Body of pancreas (tissue), 4 donors: ENCODE data around the gene PAPSS1.

ENCODE experiments used
- POLR2A ChIP-seq, 3 donors: fragments of 450-650 bp; IDR thresholded peaks; one replicate each; pipeline ENCODE4 v1.6.1; 2016; ENCODE audit warnings: antibody characterized with exemption in 3 of 3, mild to moderate bottlenecking in 2 of 3
- TF ChIP-seq, protein P1 (sequence below), 7 experiments: fragments of 450-650 bp in 4 of 7; fragments of 200-600 bp in 3 of 7; sonication (generic) in 3 of 7; IDR thresholded peaks; one replicate each; pipeline ENCODE4 v1.5.1; 2016 to 2019; ENCODE audit warnings: antibody characterized with exemption in 7 of 7

DNA sequence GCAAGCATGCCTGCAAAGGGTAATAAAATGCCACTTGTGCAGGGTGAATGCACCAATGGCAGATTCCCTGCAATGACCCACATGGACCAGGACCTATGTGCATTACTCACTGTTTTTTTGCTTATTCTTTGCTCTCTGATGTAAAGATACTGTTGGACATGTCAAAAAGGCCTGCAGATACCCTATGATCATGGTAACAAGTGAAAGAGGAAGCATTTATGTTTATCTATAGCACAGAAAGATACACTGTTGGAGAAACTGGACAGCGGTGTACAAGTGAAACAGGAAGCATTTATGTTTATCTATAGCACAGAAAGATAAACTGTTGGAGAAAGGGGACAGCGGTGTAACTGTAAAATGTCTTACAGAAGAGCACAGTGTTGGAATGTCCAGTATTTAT, 127.5 kb downstream of the PAPSS1 start:
- TF ChIP-seq, protein P1, sequence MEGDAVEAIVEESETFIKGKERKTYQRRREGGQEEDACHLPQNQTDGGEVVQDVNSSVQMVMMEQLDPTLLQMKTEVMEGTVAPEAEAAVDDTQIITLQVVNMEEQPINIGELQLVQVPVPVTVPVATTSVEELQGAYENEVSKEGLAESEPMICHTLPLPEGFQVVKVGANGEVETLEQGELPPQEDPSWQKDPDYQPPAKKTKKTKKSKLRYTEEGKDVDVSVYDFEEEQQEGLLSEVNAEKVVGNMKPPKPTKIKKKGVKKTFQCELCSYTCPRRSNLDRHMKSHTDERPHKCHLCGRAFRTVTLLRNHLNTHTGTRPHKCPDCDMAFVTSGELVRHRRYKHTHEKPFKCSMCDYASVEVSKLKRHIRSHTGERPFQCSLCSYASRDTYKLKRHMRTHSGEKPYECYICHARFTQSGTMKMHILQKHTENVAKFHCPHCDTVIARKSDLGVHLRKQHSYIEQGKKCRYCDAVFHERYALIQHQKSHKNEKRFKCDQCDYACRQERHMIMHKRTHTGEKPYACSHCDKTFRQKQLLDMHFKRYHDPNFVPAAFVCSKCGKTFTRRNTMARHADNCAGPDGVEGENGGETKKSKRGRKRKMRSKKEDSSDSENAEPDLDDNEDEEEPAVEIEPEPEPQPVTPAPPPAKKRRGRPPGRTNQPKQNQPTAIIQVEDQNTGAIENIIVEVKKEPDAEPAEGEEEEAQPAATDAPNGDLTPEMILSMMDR (IDR thresholded peaks at IDR 0.05) = no peak
- TF ChIP-seq POLR2A (IDR thresholded peaks at IDR 0.05) = no peak
